Effector memory CD4-positive, alpha-beta T cell (primary cell): ENCODE data around the gene VOPP1.

Experiments
- DNase-seq, 3 donors: peaks; one replicate each; pipeline ENCODE4 v3.0.0-alpha.2; 2020
- H3K27ac ChIP-seq: 2 replicates; pipeline ENCODE4 v1.7.0; 2013; ENCODE audit warnings: mild to moderate bottlenecking, low read length, moderate library complexity; ENCODE audit not compliant: insufficient read depth, poor library complexity, severe bottlenecking
- H3K27me3 ChIP-seq: replicated peaks from 2 replicates; pipeline ENCODE4 v1.7.0; 2013; ENCODE audit warnings: mild to moderate bottlenecking, low read length; ENCODE audit not compliant: insufficient read depth, control insufficient read depth, poor library complexity, severe bottlenecking
- H3K36me3 ChIP-seq: 2 replicates; pipeline ENCODE4 v1.7.0; 2013; ENCODE audit warnings: mild to moderate bottlenecking, low read length, moderate library complexity; ENCODE audit not compliant: control insufficient read depth, insufficient read depth
- H3K4me1 ChIP-seq: 2 replicates; pipeline ENCODE4 v1.7.0; 2013; ENCODE audit warnings: low read length, mild to moderate bottlenecking; ENCODE audit not compliant: control insufficient read depth, insufficient read depth, poor library complexity, severe bottlenecking
- H3K4me3 ChIP-seq: 2 replicates; pipeline ENCODE4 v1.7.0; 2013; ENCODE audit warnings: low read length, low read depth, mild to moderate bottlenecking; ENCODE audit not compliant: insufficient read depth, poor library complexity, severe bottlenecking
- H3K9me3 ChIP-seq: 2 replicates; pipeline ENCODE4 v1.7.0; 2013; ENCODE audit warnings: mild to moderate bottlenecking, low read length, moderate library complexity; ENCODE audit not compliant: control insufficient read depth

Gene VOPP1

GRCh38 chr7:55448526-55448925, 123.8 kb downstream of the VOPP1 start:
- no peak for DNase-seq
- Histone ChIP-seq H3K36me3 (no peaks in the 10 kb centered on the region), H3K9me3 (no peaks in the 10 kb centered on the region), H3K27ac (no peak overlapping the region), H3K4me1 (no peaks in the 10 kb centered on the region), H3K27me3 (no peaks in the 10 kb centered on the region), H3K4me3 (no peak overlapping the region)

GRCh38 chr7:55444786-55445185, 127.5 kb downstream of the VOPP1 start:
- no peak for DNase-seq
- Histone ChIP-seq H3K9me3 (no peaks in the 10 kb centered on the region), H3K27ac (no peak overlapping the region), H3K36me3 (no peaks in the 10 kb centered on the region), H3K4me3 (no peak overlapping the region), H3K27me3 (no peaks in the 10 kb centered on the region), H3K4me1 (peaks cover 1% of the 10 kb centered on the region)

GRCh38 chr7:55441774-55442522, 130.4 kb downstream of the VOPP1 start:
- Histone ChIP-seq H3K36me3 (no peaks in the 10 kb centered on the region), H3K4me1 (peaks cover 6% of the 10 kb centered on the region), H3K27ac (no peak overlapping the region), H3K4me3 (no peak overlapping the region), H3K27me3 (no peaks in the 10 kb centered on the region), H3K9me3 (no peaks in the 10 kb centered on the region)
- no peak for DNase-seq

GRCh38 chr7:55441002-55441401, 131.3 kb downstream of the VOPP1 start:
- no peaks in the 10 kb centered on the region for H3K9me3 ChIP-seq
- DNase-seq, result no peak
- no peaks in the 10 kb centered on the region for H3K36me3 ChIP-seq
- H3K4me1 ChIP-seq, result peaks cover 9% of the 10 kb centered on the region
- no peak overlapping the region for H3K4me3 ChIP-seq
- no peaks in the 10 kb centered on the region for H3K27me3 ChIP-seq
- H3K27ac ChIP-seq, result no peak overlapping the region

- no peak overlapping the region for H3K27ac ChIP-seq
- no peak overlapping the region for H3K4me3 ChIP-seq
- H3K4me1 ChIP-seq, result peaks cover 13% of the 10 kb centered on the region
- no peaks in the 10 kb centered on the region for H3K27me3 ChIP-seq
- H3K36me3 ChIP-seq, result no peaks in the 10 kb centered on the region
- H3K9me3 ChIP-seq, result no peaks in the 10 kb centered on the region
- no peak for DNase-seq
Observed at GRCh38 chr7:55440040-55440690, 132.1 kb downstream of the VOPP1 start.

GRCh38 chr7:55439627-55440026, 132.7 kb downstream of the VOPP1 start:
- Histone ChIP-seq H3K4me3 (no peak overlapping the region), H3K4me1 (peaks cover 13% of the 10 kb centered on the region), H3K9me3 (no peaks in the 10 kb centered on the region), H3K36me3 (no peaks in the 10 kb centered on the region), H3K27ac (no peak overlapping the region), H3K27me3 (no peaks in the 10 kb centered on the region)
- DNase-seq, result no peak

GRCh38 chr7:55438757-55439525, 133.4 kb downstream of the VOPP1 start:
- H3K4me3 ChIP-seq, result no peak overlapping the region
- peaks cover 13% of the 10 kb centered on the region for H3K4me1 ChIP-seq
- no peaks in the 10 kb centered on the region for H3K27me3 ChIP-seq
- no peak for DNase-seq
- no peaks in the 10 kb centered on the region for H3K9me3 ChIP-seq
- no peaks in the 10 kb centered on the region for H3K36me3 ChIP-seq
- no peak overlapping the region for H3K27ac ChIP-seq

GRCh38 chr7:55438085-55438756, 134.1 kb downstream of the VOPP1 start:
- no peak for DNase-seq

GRCh38 chr7:55437375-55437774, 134.9 kb downstream of the VOPP1 start:
- H3K27ac ChIP-seq, result no peak overlapping the region
- no peak for DNase-seq

More at GRCh38 chr7:55438085-55438756, 134.1 kb downstream of the VOPP1 start:
- Histone ChIP-seq H3K27me3 (no peaks in the 10 kb centered on the region), H3K4me3 (no peak overlapping the region), H3K36me3 (no peaks in the 10 kb centered on the region), H3K9me3 (no peaks in the 10 kb centered on the region), H3K27ac (no peak overlapping the region), H3K4me1 (peaks cover 13% of the 10 kb centered on the region)

More at GRCh38 chr7:55437375-55437774, 134.9 kb downstream of the VOPP1 start:
- H3K4me3 ChIP-seq, result no peak overlapping the region
- peaks cover 13% of the 10 kb centered on the region for H3K4me1 ChIP-seq
- no peaks in the 10 kb centered on the region for H3K36me3 ChIP-seq
- H3K27me3 ChIP-seq, result no peaks in the 10 kb centered on the region
- H3K9me3 ChIP-seq, result no peaks in the 10 kb centered on the region
